Measurements from ENCODE around the gene KLK12. TPM values are rescaled to one million over a fixed set of nuclear protein-coding genes. Genes with fewer than 3 reads are reported as not detected.

KLK12 gene
- total RNA-seq, 1 experiment from 2014 or later = not detected

- H3K4me3 Mint-ChIP-seq = no peak overlapping the region
- H4K20me1 ChIP-seq (ENCODE audit: control insufficient read depth, insufficient read depth, insufficient read length) = no peaks in the 10 kb centered on the region
- no peaks in the 10 kb centered on the region for H3K27me3 ChIP-seq (ENCODE audit: insufficient read depth, low read length)
- no peak overlapping the region for H3K23ac ChIP-seq (ENCODE audit: insufficient read length, low read depth, low read length)
- no peak overlapping the region for H4K5ac ChIP-seq (ENCODE audit: insufficient read length, low read depth, low read length)
- peaks cover 4% of the 10 kb centered on the region for H3K27me3 Mint-ChIP-seq (ENCODE audit: low read depth)
- no peak overlapping the region for H3K27ac ChIP-seq (ENCODE audit: insufficient read length, low read depth, low read length)
- TF ChIP-seq, protein P1, sequence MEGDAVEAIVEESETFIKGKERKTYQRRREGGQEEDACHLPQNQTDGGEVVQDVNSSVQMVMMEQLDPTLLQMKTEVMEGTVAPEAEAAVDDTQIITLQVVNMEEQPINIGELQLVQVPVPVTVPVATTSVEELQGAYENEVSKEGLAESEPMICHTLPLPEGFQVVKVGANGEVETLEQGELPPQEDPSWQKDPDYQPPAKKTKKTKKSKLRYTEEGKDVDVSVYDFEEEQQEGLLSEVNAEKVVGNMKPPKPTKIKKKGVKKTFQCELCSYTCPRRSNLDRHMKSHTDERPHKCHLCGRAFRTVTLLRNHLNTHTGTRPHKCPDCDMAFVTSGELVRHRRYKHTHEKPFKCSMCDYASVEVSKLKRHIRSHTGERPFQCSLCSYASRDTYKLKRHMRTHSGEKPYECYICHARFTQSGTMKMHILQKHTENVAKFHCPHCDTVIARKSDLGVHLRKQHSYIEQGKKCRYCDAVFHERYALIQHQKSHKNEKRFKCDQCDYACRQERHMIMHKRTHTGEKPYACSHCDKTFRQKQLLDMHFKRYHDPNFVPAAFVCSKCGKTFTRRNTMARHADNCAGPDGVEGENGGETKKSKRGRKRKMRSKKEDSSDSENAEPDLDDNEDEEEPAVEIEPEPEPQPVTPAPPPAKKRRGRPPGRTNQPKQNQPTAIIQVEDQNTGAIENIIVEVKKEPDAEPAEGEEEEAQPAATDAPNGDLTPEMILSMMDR (conservative IDR thresholded peaks at IDR 0.05) = no peak
- H3K9ac ChIP-seq (ENCODE audit: extremely low read depth, insufficient read length, low read length) = no peak overlapping the region
- H3K4ac ChIP-seq (ENCODE audit: low read depth, low read length) = no peak overlapping the region
- no peak overlapping the region for H3K56ac ChIP-seq (ENCODE audit: insufficient read length, low read depth, low read length)
- peaks cover 5% of the 10 kb centered on the region for H3K23me2 ChIP-seq (ENCODE audit: insufficient read length, low read depth, low read length, poor library complexity, severe bottlenecking)
- no peak overlapping the region for H2BK120ac ChIP-seq (ENCODE audit: low read depth, low read length, poor library complexity, severe bottlenecking)
- H3K36me3 Mint-ChIP-seq (ENCODE audit: insufficient read depth in 1 of 3, low read depth in 3 of 3) = no peaks in the 10 kb centered on the region
- H3K4me2 ChIP-seq (ENCODE audit: insufficient read depth, insufficient read length, low read length) = no peak overlapping the region
- H4K91ac ChIP-seq (ENCODE audit: insufficient read length, low read depth, low read length) = no peak overlapping the region
- peaks cover 6 to 8% of the 10 kb centered on the region in 2 experiments for H3K4me1 Mint-ChIP-seq
- DNase-seq = no peak
- no peak overlapping the region for H3K14ac ChIP-seq (ENCODE audit: insufficient read depth, low read length)
- no peak overlapping the region for H2AK5ac ChIP-seq (ENCODE audit: insufficient read length, low read length)
- no peaks in the 10 kb centered on the region; a peak in 2 of 5 replicates for H3K9me3 Mint-ChIP-seq
- H3K79me2 ChIP-seq (ENCODE audit: insufficient read depth, low read length) = no peaks in the 10 kb centered on the region
- no peak overlapping the region for H2BK12ac ChIP-seq (ENCODE audit: insufficient read length, low read depth, low read length)
- no peak overlapping the region for H4K8ac ChIP-seq (replicated peaks; ENCODE audit: insufficient read length, low read depth, low read length)
- H3K9me3 ChIP-seq (ENCODE audit: control insufficient read depth, low read depth, low read length) = no peaks in the 10 kb centered on the region
- H2BK5ac ChIP-seq (ENCODE audit: insufficient read length, low read length) = no peak overlapping the region
- no CpG with 5 or more reads among the region's 1 CpG for WGBS (ENCODE audit: extremely low coverage, insufficient read length, low lambda C conversion rate)
- no peak overlapping the region for H3K18ac ChIP-seq (ENCODE audit: insufficient read length, low read depth, low read length)
- no peak overlapping the region for H3K27ac Mint-ChIP-seq
- no peak overlapping the region for H2AFZ ChIP-seq (ENCODE audit: low read length)
- no peaks in the 10 kb centered on the region; the same call in 1 of the 2 replicates for H3K4me1 ChIP-seq (ENCODE audit: insufficient read depth, low read length)
- H2BK15ac ChIP-seq (ENCODE audit: low read depth, low read length) = no peak overlapping the region
- no peak overlapping the region for H2BK20ac ChIP-seq (ENCODE audit: low read depth, low read length, poor library complexity, severe bottlenecking)
- no peak overlapping the region for H3T11ph ChIP-seq (ENCODE audit: low read length)
- no peaks in the 10 kb centered on the region for H3K79me1 ChIP-seq (ENCODE audit: insufficient read depth, low read depth, low read length, poor library complexity, severe bottlenecking)
Observed at GRCh38 chr19:51060973-51061372, 26.2 kb upstream of the KLK12 start.
